ENCODE data around the gene XRCC6.
"Not testable (repeated sequence)": the region's sequence is repeated elsewhere in the genome, so short reads cannot be mapped to it uniquely, and the experiment has no call there.

XRCC6 gene

DNA sequence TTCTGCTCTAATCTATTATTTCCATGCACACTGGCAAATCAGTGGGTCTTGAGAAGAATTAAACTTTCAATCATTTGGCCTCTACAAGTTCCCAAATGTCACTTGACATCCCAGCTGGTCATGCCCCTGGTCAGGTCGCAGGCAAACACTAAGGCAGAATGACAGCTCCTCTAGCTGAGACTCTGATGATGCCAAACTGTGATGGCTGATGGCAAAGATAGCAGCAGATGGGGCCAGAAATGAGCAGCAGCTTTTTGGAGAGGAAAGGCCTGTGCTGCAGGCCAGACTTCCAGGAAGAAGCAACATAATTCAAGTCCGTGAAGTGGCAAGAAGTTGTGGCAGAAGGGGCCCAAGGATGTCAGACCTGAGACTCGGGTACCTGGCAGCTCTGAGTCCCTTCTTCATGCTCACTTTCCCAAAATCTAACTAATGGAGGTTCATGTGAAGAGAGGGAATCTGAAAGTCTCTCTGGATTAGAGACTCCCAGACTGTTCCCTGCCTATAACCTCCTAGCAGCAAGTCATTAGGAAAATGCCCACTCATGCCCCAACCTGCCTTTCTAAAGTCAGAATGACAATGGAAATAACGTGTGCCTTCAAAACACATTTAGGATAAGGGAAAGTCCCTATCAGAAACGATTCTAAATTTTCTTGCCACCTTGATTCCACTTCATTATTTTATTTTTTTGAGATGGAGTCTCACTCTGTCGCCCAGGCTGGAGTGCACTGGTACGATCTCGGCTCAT is 22.0 kb upstream of the XRCC6 start:
- no peak for DNase-seq

DNA sequence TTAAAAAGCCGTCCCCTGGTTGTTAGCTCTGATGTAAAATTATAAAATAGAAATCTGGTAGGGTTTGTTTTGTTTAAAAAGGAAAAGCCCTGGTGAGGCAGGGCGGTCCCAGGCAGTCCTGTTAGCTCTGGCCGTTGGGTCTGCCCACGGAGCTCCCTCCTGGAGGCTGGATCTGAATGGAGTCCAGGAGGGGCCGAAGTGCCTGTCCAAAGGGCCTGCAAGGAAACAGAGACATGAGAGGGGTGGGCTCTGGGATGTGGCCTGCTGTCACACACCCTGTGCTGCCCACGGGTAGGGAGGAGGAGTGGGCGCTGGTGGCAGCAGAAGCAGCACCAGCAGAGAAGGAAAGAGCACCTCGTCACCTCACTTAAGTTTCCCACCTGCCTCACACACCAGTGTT is 20.1 kb upstream of the XRCC6 start:
- DNase-seq = no peak

- no peak for DNase-seq
These were observed 17.2 kb upstream of the XRCC6 start for GRCh38 chr22:41603873-41604332.

DNA sequence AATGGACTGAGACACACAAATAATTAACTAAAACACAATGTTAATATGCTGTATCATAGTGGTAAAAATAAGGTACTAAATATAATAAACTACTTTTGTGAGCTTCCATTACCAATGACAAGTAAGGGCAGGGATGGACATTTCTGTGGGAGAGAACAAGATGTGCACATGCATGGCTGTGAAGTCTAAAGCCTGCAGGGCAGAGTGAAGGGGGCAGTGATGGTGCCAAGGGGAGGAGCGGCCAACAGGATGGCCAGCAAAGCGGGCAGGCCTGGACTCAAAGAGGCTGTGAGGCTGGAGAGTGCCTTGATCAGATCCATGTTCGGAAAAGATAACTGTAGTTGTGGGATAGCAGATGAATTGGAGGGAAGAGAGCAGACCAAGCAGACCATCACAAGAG is 12.7 kb upstream of the XRCC6 start:
- DNase-seq = no peak

DNA sequence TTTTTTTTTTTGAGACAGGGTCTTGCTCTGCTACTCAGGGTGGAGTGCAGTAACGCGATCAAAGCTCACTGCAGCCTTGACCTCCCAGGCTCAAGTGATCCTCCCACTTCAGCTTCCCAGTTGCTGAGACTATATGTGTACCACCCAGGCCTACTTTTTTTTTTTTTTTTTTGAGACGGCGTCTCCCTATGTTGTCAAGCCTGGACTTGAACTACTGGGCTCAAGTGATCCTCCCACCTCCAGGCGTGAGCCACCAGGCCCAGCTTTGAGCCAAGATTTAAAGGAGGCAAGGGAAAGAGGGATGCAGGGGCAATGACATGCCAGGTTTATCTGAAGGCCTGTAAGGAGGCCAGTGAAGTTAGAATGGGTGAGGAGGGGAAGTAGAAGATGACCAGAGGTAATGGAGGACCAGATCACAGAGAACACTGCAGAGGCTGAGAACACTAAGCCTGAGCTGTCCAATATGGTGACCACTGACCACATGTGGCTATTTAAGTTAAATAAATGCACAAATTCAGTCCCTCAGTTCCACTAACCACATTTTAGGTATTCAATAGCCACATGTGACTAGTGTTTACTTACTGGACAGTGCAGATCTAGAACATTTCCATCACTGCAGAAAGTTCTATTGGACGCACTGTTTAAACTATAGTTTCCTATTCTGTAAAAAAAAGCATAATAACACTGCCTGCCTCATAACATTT is 8.3 kb upstream of the XRCC6 start:
- DNase-seq = no peak

GRCh38 chr22:41613456-41613855 is 7.6 kb upstream of the XRCC6 start:
- DNase-seq = no peak

DNA sequence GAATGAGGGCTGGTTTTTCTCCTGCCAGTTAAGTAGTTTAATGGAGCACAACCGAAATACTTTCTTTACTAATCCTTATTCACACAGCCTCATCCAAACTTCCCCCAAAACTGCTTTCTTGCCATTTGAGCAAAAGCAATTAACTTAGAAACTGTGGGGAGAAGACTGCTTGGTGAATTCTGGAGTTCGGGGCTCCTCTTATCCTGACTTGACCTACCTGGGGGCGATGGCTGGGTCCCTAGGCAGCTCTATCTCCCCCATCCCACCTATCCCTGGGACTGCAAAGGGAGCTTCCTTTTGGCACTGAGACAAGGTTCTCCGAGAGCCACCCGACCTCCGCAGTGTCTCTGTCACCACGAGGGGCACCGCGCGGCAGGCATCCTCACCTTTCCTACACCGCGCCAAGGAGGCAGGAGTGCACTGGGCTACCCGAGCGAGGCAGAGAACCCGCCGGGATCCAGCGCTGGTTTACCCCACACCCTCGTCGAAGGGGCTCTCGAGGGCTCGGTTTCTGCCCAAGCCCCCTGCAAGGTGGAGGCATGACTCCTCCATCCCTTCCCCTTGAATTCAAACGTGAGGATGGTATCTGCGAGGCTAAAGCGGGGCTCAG is 1.0 kb upstream of the XRCC6 start:
- DNase-seq = peak; percentile 66

DNA sequence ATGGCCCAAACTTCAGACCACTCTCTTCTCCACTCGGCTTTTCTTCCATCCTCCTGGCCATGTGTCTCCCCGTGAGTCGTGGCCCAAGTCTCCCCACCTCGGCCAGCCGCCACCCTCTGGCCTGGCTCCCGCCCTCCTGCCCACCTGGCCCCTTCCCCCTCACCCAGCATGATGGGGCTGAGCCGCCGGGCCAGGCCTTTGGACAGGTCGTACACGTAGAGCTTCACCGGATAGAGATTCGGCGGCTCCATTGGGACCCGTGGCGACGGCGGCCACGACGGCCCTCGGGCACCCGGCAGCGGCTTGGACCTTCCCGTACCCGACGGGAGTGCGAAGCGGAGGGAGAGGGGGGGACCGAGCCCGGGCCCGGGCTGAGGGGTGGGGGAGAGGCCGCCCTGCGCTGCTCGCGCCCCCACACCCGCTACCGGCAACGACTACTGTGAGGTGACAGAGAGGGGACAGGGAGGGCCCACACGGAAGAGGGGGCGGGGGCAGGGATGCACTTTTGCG is 451 bp upstream of the XRCC6 start, which contains the start of gene DESI1:
Gene DESI1, minus strand, starts transcription at position 455 of the 510 bp plus-strand sequence. Its CDS starts 204 bp downstream, at position 251.
- DNase-seq = peak; percentile 61

DNA sequence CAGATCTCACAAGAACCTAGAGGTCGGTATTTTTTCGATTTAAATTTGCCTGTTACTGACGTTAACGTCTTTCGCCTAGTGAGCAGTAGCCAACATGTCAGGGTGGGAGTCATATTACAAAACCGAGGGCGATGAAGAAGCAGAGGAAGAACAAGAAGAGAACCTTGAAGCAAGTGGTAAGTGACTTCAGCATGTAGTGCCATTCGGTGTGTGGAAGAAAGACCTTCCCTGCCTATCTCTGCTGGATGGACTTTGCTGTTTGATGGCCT is 750 bp downstream of the XRCC6 start:
- no peak for DNase-seq

GRCh38 chr22:41625577-41625976 is 4.5 kb downstream of the XRCC6 start:
- DNase-seq = no peak

DNA sequence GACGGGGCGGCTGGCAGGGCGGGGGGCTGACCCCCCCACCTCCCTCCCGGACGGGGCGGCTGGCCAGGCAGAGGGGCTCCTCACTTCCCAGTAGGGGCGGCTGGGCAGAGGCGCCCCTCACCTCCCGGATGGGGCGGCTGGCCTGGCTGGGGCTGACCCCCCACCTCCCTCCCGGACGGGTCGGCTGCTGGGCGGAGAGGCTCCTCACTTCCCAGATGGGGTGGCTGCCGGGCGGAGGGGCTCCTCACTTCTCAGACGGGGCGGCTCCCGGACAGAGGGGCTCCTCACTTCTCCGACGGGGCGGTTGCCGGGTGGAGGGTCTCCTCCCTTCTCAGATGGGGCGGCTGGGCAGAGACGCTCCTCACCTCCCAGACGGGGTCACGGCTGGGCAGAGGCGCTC is 10.0 kb downstream of the XRCC6 start:
- not testable (repeated sequence) for DNase-seq

- not testable (repeated sequence) for DNase-seq
These were observed 10.5 kb downstream of the XRCC6 start for GRCh38 chr22:41631615-41632014.

- not testable (repeated sequence) for DNase-seq
These were observed 13.5 kb downstream of the XRCC6 start for GRCh38 chr22:41634610-41635009.

- no peak for DNase-seq
These were observed 15.4 kb downstream of the XRCC6 start for GRCh38 chr22:41636467-41636866.

GRCh38 chr22:41637623-41638022 is 16.5 kb downstream of the XRCC6 start:
- DNase-seq = not testable (repeated sequence)

DNA sequence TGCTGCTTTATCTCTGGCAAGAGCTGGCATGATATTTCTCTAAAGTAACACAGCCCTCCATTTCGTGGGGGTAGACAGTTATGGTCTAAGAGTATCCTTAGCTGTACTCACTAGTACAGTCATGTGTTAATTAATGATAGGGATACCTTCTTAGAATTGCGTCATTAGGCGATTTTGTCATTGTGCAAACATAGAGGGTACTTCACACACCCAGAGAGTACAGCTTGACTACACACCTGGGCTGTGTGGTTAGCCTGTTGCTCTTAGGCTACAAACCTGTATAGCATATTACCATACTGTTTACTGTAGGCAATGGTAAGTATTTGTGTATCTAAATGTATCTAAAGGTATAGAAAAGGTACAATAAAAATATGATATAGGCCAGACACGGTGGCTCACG is 17.0 kb downstream of the XRCC6 start:
- no peak for DNase-seq

- DNase-seq = no peak
These were observed 17.7 kb downstream of the XRCC6 start for GRCh38 chr22:41638748-41639147.

DNA sequence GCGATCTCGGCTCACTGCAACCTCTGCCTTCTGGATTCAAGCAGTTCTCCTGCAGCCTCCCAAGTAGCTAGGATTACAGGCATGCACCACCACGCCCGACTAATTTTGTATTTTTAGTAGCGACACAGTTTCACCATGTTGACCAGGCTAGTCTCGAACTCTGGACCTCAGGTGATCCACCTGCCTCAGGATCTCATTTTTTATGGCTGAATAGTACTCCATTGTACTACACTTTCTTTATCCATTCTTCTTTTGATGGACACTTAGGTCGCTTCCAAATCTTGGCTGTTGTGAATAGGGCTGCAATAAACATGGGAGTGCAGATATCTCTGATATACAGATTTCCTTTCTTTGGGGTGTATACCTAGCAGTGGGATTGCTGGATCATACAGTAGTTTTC is 20.8 kb downstream of the XRCC6 start:
- DNase-seq = no peak

- no peak for DNase-seq
These were observed 21.4 kb downstream of the XRCC6 start for GRCh38 chr22:41642331-41643110.

GRCh38 chr22:41647771-41648170 is 26.7 kb downstream of the XRCC6 start:
- DNase-seq = no peak

DNA sequence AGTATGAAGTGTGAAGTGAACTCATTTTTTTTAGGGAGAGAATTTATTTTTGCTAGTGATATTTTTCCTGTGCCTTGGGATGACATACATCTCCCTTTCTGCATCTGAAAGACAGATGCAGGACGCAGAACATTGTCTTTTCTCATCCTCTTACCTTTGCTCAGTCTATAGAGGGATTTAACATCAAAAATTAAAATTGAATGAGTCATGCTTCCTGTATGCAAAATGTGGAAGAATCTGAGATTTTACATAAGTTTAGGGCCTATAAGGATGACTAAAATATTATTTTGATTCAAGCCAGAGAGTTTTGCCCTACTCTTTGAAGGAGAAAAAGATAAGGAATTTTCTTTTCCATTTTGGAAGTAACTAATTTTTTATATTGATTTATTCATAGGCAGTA is 27.3 kb downstream of the XRCC6 start:
- no peak for DNase-seq

- DNase-seq = no peak
These were observed 29.1 kb downstream of the XRCC6 start for GRCh38 chr22:41650229-41650628.

- DNase-seq = no peak
These were observed 29.7 kb downstream of the XRCC6 start for GRCh38 chr22:41650821-41651220.

Data from NCI-H2171 treated with DMSO at 0.1 percent for 48 hours (cell line).